A549 (cell line): ENCODE measurements around the gene SRSF4.

ENCODE experiments used
- BHLHE40 ChIP-seq: IDR thresholded peaks from 2 replicates; pipeline ENCODE4 v1.6.1; 2012; ENCODE audit warnings: low read depth, low read length, inconsistent platforms
- CEBPB ChIP-seq, 2 experiments: fragments of >200 bp in 1 of 2; sonication (Bioruptor Twin) in 1 of 2; formaldehyde crosslinking in 1 of 2; IDR thresholded peaks; 2 replicates each; pipeline ENCODE4 v1.6.1; 2012 to 2016
- CHD2 ChIP-seq: fragments of 150-350 bp; IDR thresholded peaks from 2 replicates; pipeline ENCODE4 v1.6.1; 2014; ENCODE audit warnings: low read length; ENCODE audit not compliant: partially characterized antibody
- CHD4 ChIP-seq: fragments of 200-600 bp; sonication (generic); IDR thresholded peaks from 2 replicates; pipeline ENCODE4 v1.6.1; 2016; ENCODE audit warnings: antibody characterized with exemption, mild to moderate bottlenecking, borderline replicate concordance
- EP300 ChIP-seq, 2 experiments: fragments of >200 bp; sonication (Bioruptor Twin); formaldehyde crosslinking; IDR thresholded peaks; 2 replicates in 1 of 2; 3 replicates in 1 of 2; pipeline ENCODE4 v1.6.1; 2016 to 2017
- MAFK ChIP-seq: fragments of 450-650 bp; IDR thresholded peaks from 2 replicates; pipeline ENCODE4 v1.6.1; 2014; ENCODE audit not compliant: partially characterized antibody
- NFE2L2 ChIP-seq: fragments of 150-350 bp; conservative IDR thresholded peaks from 2 replicates; pipeline ENCODE4 v1.6.1; 2014; ENCODE audit warnings: low read length
- POLR2A ChIP-seq: IDR thresholded peaks from 2 replicates; pipeline ENCODE4 v1.6.1; 2012; ENCODE audit warnings: mild to moderate bottlenecking, low read length
- RAD21 ChIP-seq, 2 experiments: fragments of >200 bp in 1 of 2; sonication (Bioruptor Twin) in 1 of 2; formaldehyde crosslinking in 1 of 2; IDR thresholded peaks in 1 of 2; conservative IDR thresholded peaks in 1 of 2; 2 replicates in 1 of 2; 3 replicates in 1 of 2; pipeline ENCODE4 v1.6.1; 2012 to 2018; ENCODE audit warnings: inconsistent platforms in 1 of 2
- REST ChIP-seq: fragments of 200-600 bp; sonication (generic); IDR thresholded peaks from 2 replicates; pipeline ENCODE4 v1.6.1; 2016; ENCODE audit warnings: antibody characterized with exemption, mild to moderate bottlenecking, moderate library complexity
- RFX5 ChIP-seq: fragments of 450-650 bp; IDR thresholded peaks from 2 replicates; pipeline ENCODE4 v1.7.1; 2014; ENCODE audit warnings: antibody characterized with exemption, mild to moderate bottlenecking, moderate library complexity
- SMC3 ChIP-seq: fragments of >200 bp; sonication (Bioruptor Twin); formaldehyde crosslinking; IDR thresholded peaks from 3 replicates; pipeline ENCODE4 v1.6.1; 2018; ENCODE audit warnings: inconsistent platforms
- TF ChIP-seq, protein P1 (sequence below): fragments of >200 bp; sonication (Bioruptor Twin); formaldehyde crosslinking; IDR thresholded peaks from 3 replicates; pipeline ENCODE4 v1.5.1; 2016
- TF ChIP-seq, protein P2 (sequence below): fragments of 150-350 bp; IDR thresholded peaks from 2 replicates; pipeline ENCODE4 v1.6.1; 2014; ENCODE audit warnings: low read depth, mild to moderate bottlenecking, low read length

GRCh38 chr1:29208442-29208841 is 26.7 kb upstream of the SRSF4 start:
- TF ChIP-seq, protein P1, sequence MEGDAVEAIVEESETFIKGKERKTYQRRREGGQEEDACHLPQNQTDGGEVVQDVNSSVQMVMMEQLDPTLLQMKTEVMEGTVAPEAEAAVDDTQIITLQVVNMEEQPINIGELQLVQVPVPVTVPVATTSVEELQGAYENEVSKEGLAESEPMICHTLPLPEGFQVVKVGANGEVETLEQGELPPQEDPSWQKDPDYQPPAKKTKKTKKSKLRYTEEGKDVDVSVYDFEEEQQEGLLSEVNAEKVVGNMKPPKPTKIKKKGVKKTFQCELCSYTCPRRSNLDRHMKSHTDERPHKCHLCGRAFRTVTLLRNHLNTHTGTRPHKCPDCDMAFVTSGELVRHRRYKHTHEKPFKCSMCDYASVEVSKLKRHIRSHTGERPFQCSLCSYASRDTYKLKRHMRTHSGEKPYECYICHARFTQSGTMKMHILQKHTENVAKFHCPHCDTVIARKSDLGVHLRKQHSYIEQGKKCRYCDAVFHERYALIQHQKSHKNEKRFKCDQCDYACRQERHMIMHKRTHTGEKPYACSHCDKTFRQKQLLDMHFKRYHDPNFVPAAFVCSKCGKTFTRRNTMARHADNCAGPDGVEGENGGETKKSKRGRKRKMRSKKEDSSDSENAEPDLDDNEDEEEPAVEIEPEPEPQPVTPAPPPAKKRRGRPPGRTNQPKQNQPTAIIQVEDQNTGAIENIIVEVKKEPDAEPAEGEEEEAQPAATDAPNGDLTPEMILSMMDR, result no peak
- TF ChIP-seq REST (no peak), NFE2L2 (no peak), POLR2A (no peak), EP300 (IDR thresholded peaks at IDR 0.05) (no peak), CEBPB (IDR thresholded peaks at IDR 0.05) (no peak), CHD4 (no peak), SMC3 (no peak), RFX5 (no peak), CHD2 (no peak), RAD21 (conservative IDR thresholded peaks at IDR 0.05 in 1 of 2, IDR thresholded peaks at IDR 0.05 in 1 of 2) (no peak), MAFK (no peak), BHLHE40 (no peak)
- TF ChIP-seq, protein P2, sequence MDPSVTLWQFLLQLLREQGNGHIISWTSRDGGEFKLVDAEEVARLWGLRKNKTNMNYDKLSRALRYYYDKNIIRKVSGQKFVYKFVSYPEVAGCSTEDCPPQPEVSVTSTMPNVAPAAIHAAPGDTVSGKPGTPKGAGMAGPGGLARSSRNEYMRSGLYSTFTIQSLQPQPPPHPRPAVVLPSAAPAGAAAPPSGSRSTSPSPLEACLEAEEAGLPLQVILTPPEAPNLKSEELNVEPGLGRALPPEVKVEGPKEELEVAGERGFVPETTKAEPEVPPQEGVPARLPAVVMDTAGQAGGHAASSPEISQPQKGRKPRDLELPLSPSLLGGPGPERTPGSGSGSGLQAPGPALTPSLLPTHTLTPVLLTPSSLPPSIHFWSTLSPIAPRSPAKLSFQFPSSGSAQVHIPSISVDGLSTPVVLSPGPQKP, result no peak
